HG03139 (cell line): ENCODE data around the gene ADRA2C.
"Not testable (repeated sequence)": the region's sequence is repeated elsewhere in the genome, so short reads cannot be mapped to it uniquely, and the experiment has no call there.

Source experiments
- ATAC-seq: cut with Tn5 transposase; IDR thresholded peaks from one replicate; pipeline ENCODE4 v1.9.1; 2021; ENCODE audit not compliant: unreplicated experiment

The ADRA2C gene

DNA sequence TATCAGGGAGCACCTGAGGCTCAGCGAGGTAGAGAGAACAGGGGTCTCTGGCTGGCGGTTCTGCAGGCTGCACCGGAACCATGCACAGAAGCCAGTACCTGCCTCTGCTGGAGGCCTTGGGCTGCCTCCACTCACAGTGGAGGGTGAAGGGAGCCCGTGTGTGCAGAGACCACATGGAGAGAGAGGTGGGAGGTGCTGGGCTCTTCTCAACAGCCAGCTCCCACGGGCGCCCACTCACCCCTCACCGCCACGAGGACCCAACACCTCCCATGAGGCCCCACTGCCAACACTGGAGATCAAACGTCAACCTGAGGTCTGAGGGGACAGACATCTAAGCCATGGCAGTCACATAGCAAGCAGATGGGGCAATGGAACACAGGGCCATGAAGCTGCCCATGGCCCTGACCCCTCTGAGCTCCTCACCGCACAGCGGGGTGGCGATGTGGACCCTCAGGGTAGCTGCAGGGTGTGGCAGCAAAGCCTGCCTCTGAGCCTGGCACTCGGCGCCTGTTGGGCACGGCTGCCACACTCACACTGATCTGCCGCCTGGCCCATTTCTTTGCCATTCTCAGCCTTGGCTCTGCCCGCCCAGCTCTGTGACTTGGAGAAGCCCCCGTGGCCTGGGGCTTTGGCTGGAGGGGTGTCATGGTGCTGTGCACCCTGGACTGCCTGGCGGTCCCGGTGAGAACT is 44.8 kb downstream of the ADRA2C start:
- no peak for ATAC-seq

DNA sequence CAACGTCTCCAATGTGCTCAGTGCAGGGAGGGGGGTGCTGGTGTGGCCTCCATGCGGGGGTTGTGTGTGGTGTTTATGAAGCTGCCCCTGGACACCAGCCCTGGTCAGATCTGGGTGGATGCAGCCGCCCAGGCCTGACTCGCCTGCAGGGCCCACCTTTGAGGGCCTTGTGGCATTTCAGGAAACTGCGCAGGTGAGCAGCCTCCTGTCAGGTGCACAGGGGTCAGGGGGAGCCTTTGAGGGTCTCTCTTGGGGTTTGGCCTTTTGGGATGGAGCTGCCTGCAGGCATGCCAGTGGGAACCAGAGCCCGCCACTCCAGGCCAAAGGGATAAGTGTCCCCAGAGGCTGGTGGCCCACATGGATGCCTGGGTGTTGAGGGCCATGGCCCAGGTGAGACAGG is 45.4 kb downstream of the ADRA2C start:
- ATAC-seq = no peak

DNA sequence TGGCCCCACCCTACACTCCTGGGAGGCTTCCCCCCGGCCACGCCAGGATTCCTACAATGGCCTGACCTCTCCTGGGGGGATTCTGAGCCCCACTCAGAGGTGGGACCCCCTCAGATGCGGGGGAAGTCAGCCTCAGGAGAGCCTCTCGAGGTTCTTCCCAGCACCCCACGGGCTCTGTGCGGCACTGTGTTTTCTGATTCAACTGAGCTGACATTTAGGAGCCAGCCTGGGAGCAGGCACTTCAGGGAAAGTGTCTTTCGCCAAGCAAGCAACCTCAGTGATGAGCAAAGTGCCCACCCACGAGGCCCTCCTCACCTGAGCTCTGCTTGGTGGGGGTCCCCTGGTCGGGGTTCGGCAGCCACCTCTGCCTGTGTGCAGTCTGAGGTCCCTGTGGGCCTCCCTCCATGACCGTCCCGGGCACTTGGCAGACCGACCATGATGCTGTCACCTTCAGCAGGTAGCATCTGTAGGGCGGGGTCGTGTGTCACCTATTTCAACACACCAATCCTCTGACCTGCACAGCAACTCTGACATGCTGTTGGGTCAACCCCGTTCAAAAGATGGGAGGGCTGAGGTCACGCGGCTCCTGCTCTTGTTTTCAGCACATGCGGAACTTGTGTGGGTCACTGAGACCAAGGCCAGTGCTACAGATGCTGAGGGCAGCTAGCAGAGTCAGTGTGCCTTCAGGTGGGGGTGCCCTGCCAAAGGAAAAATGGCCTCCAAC is 46.2 kb downstream of the ADRA2C start:
- no peak for ATAC-seq

DNA sequence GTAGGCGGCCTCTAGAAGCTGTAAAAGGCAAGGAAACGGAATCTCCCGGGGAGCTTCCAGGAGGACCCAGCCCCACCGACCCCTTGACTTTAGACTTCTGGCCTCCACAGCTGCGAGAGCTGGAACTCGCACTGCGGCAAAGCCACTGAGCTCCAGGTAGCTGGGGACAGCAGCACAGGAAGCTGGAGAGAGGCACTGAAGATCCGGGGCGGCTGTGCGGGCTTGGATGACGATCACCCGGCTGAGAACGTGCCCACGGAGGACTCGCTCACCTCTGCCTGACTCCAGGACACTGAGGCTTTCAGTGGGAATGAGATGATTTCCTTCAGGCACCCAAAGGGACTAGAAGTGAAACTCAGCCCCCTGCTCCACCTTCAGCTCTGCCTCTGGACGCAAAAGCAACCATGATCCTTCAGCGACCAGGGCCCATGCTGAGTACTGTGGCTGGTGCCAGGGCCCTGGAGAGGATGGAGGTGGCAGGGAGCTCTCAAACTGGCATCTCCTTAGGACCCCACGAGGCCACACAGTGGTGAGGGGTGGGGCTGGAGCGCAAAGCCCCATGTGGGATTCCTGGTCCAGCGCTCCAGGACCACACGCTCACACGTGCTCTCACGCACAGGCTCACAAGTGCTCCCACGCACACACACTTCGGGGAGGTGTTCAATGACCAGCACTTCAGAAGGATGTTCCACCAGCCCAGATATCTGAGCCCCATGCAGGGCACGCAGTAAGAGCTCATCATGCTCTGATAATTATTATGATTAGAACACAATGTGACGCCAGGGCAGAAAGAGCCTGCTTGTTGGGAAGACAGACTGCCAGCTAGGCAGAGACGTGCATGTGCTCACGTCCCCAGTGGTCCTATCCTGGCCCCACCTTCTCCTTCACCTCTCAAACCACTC is 47.2 kb downstream of the ADRA2C start:
- no peak for ATAC-seq

DNA sequence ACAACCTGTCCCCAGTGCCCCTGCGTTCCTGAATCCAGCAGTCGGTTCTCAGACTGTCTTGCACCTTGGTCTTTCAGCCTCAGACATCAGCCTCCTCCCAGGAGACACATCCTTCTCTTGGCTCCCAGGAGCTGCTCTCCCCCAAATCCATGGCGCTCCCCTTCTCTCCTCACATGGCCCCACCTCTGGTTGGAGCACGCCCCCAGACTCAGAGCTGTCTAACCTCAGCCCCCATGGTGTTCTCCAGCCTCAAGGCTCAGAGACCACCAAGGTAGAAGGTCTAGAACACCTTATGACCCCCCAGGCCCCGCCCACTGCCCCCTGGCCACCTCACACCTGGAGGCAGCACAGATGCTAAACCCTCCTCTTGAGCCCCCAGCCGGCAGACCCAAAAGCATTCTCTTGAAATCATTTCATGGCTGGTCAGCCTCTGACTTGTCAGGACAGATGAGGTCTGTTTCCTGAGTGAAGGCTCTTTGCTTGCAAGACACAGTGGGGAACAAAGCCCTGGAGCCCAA is 47.9 kb downstream of the ADRA2C start:
- no peak for ATAC-seq

DNA sequence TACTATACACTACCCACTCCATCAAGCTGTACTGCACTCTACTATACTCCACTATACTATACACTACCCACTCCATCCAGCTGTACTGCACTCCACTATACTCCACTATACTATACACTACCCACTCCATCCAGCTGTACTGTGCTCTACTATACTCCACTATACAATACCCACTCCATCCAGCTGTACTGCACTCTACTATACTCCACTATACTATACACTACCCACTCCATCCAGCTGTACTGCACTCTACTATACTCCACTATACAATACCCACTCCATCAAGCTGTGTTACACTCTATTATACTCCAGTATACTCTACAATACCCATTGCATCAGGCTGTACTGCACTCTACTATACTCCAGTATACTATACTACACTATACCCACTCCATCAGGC is 48.7 kb downstream of the ADRA2C start:
- ATAC-seq = not testable (repeated sequence)

DNA sequence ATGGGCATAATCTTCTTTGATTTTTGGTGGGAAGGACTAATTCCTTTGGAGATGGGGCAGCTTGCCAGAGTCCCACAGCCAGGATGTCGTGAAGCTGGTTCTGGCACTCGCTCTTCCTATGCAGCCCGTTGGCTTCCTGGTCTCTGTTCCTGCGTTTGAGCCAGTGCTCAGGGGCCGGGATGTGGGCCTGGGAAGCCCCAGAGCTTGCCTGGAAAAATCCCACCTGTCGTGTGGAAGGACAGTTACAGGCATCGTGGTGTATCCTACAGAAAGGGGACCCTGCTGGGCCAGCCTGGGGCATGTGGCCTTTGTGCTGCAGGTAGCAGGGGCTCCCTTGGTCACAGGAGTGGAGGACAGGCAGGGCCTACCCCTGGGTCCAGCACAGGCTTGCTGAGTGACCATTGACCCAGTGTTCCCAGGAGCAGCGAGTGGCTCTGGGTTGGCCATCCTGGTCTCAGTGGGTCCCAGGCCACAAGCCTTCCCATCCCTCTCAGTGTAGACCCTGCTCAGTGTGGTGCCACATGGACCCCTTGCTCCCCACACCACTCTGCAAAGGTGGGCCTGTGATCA is 50.2 kb downstream of the ADRA2C start:
- no peak for ATAC-seq

DNA sequence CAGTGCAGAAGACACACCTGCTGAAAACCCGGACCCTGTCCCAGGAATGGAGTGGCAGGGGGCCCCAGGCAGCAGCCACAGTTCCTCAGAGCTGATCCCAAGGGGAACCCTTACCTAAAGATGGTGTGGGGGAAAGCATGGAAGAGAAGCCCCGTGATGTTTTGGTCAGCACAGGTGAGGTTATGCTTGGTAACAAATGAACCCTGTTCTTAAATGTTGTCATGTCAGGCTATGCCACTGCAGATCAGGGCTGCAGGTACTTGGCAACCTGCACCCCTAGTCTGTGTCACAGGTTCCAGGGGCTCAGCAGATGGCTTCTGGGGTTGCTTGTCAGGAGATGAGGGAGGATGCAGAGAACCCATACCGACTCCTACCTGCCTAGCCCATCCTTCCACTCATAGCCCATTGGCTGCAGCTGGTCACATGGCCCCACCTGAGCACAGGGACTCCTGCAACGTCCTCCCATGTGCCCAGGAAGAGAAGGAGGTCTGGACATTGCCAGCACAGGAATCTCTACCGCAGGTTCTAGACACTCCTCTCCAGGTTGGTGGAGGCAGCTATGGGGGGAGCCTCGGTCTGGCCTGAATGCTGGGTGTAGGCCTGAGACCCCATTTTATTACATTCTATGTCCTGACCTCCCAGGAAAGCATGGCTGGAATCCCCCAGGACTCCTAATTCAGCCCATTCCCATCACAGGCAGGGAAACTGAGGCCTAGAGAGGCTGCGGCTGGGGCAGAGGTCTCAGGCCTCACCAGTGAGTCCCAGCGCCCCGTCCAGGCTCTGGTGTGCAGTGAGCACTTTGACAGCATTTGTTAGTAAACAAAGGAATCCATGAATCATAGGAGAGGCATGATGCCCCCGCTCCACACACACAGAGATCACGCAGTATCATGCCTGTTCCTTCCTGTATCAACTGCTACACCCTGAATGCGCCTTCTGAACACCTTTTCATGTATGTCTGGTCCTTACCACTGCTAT is 51.1 kb downstream of the ADRA2C start:
- no peak for ATAC-seq
